Epidermal melanocyte (primary cell): Measurements from ENCODE around the gene OR2V2.
A peak's percentile ranks its signal among the peaks of the same experiment; 100 is the strongest.

ENCODE experiments used
- DNase-seq: peaks from one replicate; pipeline ENCODE4 v3.0.0; 2011; ENCODE audit warnings: low spot score; ENCODE audit not compliant: insufficient read length

Gene OR2V2

GRCh38 chr5:181190711-181191525 lies 43.5 kb downstream of the OR2V2 start:
- DNase-seq: no peak

DNA sequence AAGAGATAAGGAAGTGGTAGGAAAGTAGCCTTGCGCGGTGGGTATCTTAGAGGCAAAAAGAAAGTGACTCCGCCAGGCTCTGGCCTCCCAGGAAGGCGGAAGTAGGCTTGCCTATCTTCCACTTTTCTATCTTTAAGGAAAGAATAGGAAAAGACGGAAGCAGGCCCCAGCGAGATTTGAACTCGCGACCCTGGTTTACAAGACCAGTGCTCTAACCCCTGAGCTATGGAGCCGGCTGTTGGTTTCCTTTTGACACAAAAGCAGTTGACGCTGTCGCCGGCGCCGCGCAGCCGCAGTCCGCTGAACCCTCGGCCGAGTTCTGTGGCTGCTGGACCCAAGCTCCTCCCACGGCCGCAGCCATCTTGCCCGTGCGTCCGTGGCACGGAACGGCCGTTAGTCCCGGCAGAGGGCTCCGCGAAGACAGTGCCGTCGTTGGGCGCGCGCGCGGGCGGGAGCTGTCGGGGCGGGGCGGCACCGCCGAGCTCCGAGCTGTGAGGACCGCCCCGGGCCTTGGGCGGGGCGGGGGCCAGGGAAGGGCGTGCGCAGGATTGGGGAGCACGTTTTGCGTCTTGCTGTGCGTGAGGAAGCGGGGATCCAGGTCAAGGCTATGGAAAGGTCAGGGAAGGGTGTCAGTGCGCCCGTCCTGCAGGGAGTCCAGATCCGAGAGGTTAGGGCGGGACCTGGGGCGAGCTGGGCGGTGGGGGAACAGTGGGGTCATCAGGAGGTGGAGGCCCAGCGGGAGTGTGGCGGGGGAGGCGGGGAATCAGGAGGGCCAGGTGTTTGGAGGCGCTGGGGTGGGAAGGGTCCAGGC lies 44.3 kb downstream of the OR2V2 start:
- peak; percentile 87 for DNase-seq

GRCh38 chr5:181192337-181193046 lies 45.1 kb downstream of the OR2V2 start:
- DNase-seq: no peak

DNA sequence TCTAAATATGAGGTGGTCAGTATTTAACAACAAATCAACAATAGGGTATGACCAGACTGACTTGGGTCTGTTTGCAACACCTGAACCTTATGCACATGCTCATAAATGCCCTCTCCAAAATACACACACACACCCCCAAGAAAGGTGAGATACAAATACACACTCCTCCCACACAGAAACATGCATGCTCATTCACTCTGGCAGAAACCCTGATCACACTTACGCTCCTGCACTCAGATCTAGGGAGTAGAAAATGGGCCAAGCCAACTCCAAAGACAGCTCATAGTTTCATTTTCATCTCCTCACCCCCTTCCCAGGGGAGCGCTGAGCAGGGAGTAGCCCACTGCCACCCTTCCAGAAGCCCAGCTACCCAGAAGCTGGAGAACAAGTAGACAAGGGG lies 46.3 kb downstream of the OR2V2 start:
- DNase-seq: no peak

DNA sequence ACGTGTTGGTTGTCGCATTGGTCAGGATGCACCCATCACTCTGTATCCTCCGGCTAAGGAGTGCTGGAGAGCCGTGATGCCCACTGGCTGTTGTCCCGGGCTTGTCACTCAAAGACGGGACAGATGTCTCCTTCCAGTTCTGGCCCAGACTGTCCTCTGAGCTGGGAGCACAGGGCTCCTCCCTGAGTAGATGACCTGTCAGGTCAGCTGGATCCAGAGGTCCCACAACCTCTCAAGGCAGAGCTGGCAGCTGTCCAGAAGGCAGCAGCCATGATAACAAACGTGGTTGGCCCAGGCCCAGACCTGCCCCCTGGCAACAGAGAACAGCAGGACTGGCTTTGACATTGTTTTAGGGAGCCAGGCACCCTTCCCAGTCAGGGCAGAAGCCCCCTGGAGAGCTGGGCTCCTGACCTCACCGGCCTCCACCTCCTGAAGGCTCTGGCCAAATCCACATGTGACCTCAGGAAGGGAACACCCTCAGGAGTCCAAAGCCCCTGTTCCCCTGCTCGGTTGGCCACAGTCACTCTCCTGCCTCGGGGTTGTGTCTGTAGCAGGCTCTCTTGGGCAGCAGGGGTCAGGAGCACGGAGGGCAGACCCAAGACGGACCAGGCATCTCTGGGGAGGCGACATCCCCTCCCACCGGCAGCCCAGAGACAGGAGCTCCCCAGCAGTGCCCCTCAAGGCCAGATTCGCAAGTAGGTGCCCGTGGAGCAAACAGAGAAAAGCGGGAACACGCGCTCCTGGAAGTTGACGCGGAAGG lies 47.3 kb downstream of the OR2V2 start:
- no peak for DNase-seq

DNA sequence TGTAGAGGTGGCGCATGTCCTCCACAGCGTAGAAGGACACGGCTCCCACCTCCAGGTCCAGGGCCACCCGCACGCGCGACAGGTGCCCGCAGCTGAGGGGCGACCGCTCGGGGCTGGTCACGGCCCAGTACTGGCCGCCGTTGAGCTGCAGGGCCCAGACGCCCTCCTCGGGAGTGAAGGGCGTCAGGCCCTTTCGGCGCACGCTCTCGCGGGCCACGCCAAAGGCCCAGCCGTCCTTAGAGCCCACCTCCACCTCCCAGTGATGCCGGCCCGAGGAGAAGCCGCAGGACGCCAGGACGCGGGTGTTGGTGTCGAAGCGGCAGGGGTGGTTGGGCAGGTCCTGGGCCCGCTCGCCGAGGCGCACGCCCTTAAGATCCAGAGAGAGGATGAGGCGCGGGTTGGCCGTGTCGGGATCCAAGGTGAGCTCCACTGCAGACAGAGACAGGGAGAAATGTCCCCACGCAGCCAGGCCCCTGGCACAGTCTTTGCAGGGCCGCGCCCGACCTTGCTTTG lies 47.9 kb downstream of the OR2V2 start:
- DNase-seq: no peak

- no peak for DNase-seq
These were observed 50.1 kb downstream of the OR2V2 start for GRCh38 chr5:181197326-181197951.

- no peak for DNase-seq
These were observed 50.8 kb downstream of the OR2V2 start for GRCh38 chr5:181198106-181198685.

DNA sequence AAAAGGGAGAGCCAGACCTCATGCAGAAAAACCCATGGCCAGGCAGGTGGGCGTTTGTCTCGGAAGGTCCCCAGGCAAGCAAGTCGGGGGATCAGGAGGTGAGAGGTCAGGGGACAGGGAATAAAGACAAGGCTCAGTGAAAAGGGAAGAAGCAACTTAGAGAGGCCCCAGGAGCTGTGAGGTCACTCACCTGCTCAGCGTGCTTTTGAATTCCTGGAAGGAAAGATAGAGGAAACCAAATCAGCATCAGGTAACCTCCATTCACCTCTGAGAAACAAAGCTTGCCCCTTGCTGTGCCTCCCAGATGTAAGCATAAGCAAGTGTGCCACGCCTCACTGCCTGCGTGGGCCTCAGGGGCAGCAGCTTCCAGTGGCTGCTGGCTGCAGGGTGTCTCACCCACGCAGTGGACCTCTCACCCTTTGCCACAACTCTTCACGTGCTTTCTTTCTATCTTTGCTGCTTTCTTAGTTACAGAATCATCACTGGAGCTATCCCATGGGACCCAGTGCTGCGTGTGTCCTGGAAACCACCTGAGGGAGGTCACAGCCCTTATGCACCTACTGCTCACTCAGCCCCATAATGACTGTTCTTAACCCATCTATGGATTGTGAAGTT lies 51.6 kb downstream of the OR2V2 start:
- DNase-seq: no peak

- DNase-seq: no peak
These were observed 52.7 kb downstream of the OR2V2 start for GRCh38 chr5:181199881-181200638.

DNA sequence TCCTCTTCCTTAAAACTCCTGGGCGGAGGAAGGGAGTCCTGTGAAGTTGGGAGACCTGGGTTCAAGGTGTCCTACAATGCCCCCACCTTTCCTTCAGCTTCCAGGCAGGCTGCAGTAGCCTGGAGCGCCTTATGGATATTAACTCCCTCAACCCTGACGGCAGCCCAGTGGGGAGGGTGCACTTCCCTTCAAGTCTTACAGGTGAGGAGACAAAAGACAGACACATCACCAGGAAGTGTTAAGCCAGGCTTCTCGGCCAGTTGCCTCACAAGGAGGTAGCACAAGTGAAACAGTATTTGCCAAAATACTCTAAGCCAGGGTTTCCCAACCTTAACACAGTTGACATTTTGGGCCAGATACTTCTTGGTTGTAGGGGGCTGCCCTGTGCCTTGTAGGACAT lies 53.4 kb downstream of the OR2V2 start:
- no peak for DNase-seq

DNA sequence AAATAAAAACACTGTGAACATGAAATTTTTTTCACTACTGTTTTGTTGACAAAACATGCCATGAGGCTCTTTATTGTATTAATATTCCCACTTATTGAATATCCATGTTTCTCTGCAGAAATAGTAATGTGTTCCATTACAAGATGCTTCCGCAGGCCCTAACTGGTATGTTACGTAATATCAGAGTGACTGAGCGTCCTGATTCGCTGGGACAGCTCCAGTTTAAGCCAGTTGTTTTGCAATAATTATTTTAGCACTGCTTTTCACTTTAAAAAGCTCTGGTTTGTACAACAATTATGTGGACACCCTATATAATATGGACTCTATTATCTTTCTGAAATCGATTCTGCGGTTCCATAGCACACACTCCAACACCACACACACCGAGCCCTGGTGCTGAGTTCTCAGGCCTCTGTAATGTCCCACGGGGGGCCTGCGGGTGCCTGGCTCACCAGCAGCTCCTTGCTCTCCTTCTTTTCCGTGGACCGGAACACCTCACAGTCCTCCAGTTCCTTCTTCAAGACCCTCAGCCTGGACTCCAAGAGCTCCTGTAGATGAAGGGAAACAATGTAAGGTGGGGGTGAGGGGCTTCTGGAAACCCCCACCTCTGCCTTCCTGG lies 55.8 kb downstream of the OR2V2 start:
- no peak for DNase-seq

DNA sequence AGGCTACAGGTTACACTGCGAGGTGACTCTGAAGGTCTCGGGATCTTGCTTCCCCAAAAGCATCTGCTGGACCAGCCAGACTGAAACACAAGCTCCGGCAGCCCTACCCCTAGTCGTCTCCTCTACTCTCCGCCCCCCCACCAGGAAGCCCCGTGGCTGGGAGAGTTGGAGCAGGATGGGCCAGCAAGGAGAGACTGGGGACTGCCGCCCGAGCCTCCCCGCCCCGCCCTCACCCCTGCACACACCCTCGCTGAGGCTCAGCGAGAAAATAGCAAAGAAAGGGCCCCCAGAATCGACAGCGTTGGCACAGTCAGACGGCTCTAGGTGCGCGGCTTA lies 56.4 kb downstream of the OR2V2 start:
- DNase-seq: no peak

DNA sequence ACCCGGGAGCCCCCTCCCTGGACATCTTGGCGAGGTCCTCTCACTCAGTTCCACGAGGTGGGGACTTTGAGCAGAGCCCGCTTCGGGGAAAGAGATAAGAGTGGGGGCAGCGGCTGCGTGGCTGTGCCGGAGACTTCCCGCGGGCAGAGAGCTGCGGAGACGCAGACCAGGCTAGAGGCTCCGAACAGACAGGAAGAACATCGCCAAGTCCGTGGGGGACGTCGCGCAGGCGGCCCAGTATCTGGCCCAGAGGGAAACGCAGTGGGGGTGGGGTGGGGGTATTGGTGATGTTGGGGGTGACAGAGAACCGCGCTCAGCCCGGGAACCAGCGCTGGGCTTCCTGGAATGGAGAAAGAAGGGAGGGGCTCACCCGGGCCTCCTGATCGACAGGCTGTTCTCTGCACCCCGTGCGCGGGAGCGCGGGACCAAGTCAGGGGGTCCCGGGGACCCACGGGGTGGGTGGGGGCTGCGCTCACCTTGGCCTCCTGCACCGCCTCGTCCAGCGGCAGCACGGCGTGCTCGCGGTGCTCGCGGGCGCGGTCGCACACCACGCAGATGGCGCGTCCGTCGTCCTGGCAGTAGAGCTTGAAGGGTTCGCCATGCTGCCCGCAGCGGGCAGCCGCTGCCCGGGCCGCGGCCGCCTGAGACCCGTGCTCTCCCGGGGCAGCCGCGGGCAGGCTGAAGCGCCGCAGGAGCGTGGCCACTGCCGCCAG lies 56.9 kb downstream of the OR2V2 start:
- DNase-seq: no peak

- DNase-seq: no peak
These were observed 57.7 kb downstream of the OR2V2 start, which contains the start of gene TRIM7 for GRCh38 chr5:181204826-181205760. TRIM7 (minus strand) TSS chr5:181205196; CDS start chr5:181205110, 86 bp downstream.

GRCh38 chr5:181205761-181206649 lies 58.6 kb downstream of the OR2V2 start:
- DNase-seq: no peak
